GM12878 (cell line): ENCODE results near the gene TLX2. TPM values are rescaled to one million over a fixed set of nuclear protein-coding genes. Genes with fewer than 3 reads are reported as not detected.

Experiments
- ATAC-seq: fragments of 200-7000 bp; cut with Tn5 transposase; 3 replicates; pipeline ENCODE4 v1.9.1; 2020; ENCODE audit warnings: mild to moderate bottlenecking, moderate library complexity
- BruUV-seq: library from RNA; stranded (reverse); fragments of 400-500 nt; replicated peaks from 2 replicates; lab custom pipeline; 2021; lab: Mats Ljungman, UMichigan
- CTCF ChIA-PET: fragments of 300-600 bp; sonication (Branson Sonifier 250); formaldehyde crosslinking; extraction: SDS; loops from one replicate; lab custom pipeline; 2021; ENCODE audit warnings: inconsistent platforms; lab: Yijun Ruan, JAX
- POLR2A ChIA-PET: fragments of 350-600 bp; formaldehyde crosslinking; extraction: SDS; loops from one replicate; lab custom pipeline; 2021; ENCODE audit warnings: inconsistent platforms; lab: Charles Lee
- RAD21 ChIA-PET: fragments of 300-600 bp; sonication (Branson Sonifier 250); formaldehyde crosslinking; loops from one replicate; lab custom pipeline; 2023; ENCODE audit warnings: antibody characterized with exemption; ENCODE audit not compliant: unreplicated experiment; lab: Charles Lee
- SMC1A ChIA-PET: fragments of 300-600 bp; sonication (Branson Sonifier 250); formaldehyde crosslinking; loops from one replicate; lab custom pipeline; 2023; ENCODE audit not compliant: unreplicated experiment, uncharacterized antibody; lab: Charles Lee
- DNase-seq: peaks from one replicate; pipeline ENCODE4 v3.0.0-alpha.2; 2011; ENCODE audit warnings: low read depth, low spot score
- FAIRE-seq: peaks from 3 replicates; lab custom pipeline; 2011; peaks lifted over from hg19 to GRCh38; lab: Jason Lieb, UNC
- H2AFZ ChIP-seq: 2 replicates; pipeline ENCODE4 v1.6.0; 2011; ENCODE audit warnings: low read depth, low read length, control low read depth; ENCODE audit not compliant: control insufficient read depth
- H3K27ac ChIP-seq: 2 replicates; pipeline ENCODE4 v1.5.1; 2011; ENCODE audit warnings: control low read depth; ENCODE audit not compliant: control insufficient read depth, insufficient read depth
- H3K27me3 ChIP-seq, 2 experiments: replicated peaks in 1 of 2; 2 replicates each; pipeline versions ENCODE4 v1.6.0 to v1.6.1; 2011; ENCODE audit warnings: low read length in 1 of 2; ENCODE audit not compliant: control insufficient read depth in 2 of 2, insufficient read depth in 2 of 2
- H3K36me3 ChIP-seq, 2 experiments: 2 replicates each; pipeline ENCODE4 v1.5.1; 2011; ENCODE audit warnings: low read length in 1 of 2; ENCODE audit not compliant: control insufficient read depth in 2 of 2, insufficient read depth in 2 of 2
- H3K4me1 ChIP-seq: 2 replicates; pipeline ENCODE4 v1.6.1; 2011; ENCODE audit warnings: mild to moderate bottlenecking, low read length, moderate library complexity, mixed read lengths; ENCODE audit not compliant: control insufficient read depth, insufficient read depth
- H3K4me2 ChIP-seq: 2 replicates; pipeline ENCODE4 v1.6.0; 2011; ENCODE audit warnings: control low read depth; ENCODE audit not compliant: control insufficient read depth, insufficient read depth
- H3K4me3 ChIP-seq: fragments of 200-600 bp; sonication (generic); 2 replicates; pipeline ENCODE4 v1.5.1; 2016
- H3K79me2 ChIP-seq: 2 replicates; pipeline ENCODE4 v1.6.0; 2011; ENCODE audit warnings: low read length; ENCODE audit not compliant: control insufficient read depth, insufficient read depth
- H3K9ac ChIP-seq: 2 replicates; pipeline ENCODE4 v1.8.0; 2011; ENCODE audit warnings: low read length, control low read depth, mixed read lengths; ENCODE audit not compliant: control insufficient read depth, insufficient read depth
- H3K9me3 ChIP-seq: replicated peaks from 3 replicates; pipeline ENCODE4 v1.5.1; 2011; ENCODE audit warnings: mild to moderate bottlenecking, low read length; ENCODE audit not compliant: control insufficient read depth, insufficient read depth
- H4K20me1 ChIP-seq: 2 replicates; pipeline ENCODE4 v1.6.0; 2011; ENCODE audit not compliant: control insufficient read depth, insufficient read depth
- CBX3 ChIP-seq: fragments of 200-600 bp; sonication (generic); IDR thresholded peaks from 2 replicates; pipeline ENCODE4 v1.6.1; 2016; ENCODE audit warnings: low read depth, borderline replicate concordance
- HCFC1 ChIP-seq: fragments of 150-350 bp; IDR thresholded peaks from 2 replicates; pipeline ENCODE4 v1.6.1; 2014; ENCODE audit warnings: low read length
- IRF5 ChIP-seq: fragments of 450-650 bp; IDR thresholded peaks from 2 replicates; pipeline ENCODE4 v1.6.1; 2017; ENCODE audit warnings: borderline replicate concordance
- NFYA ChIP-seq: IDR thresholded peaks from 2 replicates; pipeline ENCODE4 v1.6.1; 2011; ENCODE audit warnings: low read depth, mild to moderate bottlenecking, low read length, improper control_type of control experiment, borderline replicate concordance
- POLR2A ChIP-seq: IDR thresholded peaks from 2 replicates; pipeline ENCODE4 v1.6.1; 2011; ENCODE audit warnings: low read depth, mild to moderate bottlenecking, low read length
- RCOR1 ChIP-seq: conservative IDR thresholded peaks from 2 replicates; pipeline ENCODE4 v1.6.1; 2012; ENCODE audit warnings: low read depth, low read length, improper control_type of control experiment
- WGBS: methylation state at CpG from one replicate; pipeline ENCODE4 v1.1.6; 2016; ENCODE audit warnings: low lambda C conversion rate; ENCODE audit not compliant: insufficient replicate concordance, insufficient coverage; ENCODE audit errors: missing lambda C conversion rate; 5-methylcytosine and 5-hydroxymethylcytosine counted together
- in situ Hi-C: fragments of 300-500 bp; cut with MboI; formaldehyde crosslinking; loops from 9 replicates; pipeline ENCODE4 v1.14.3; 2018; ENCODE audit warnings: mixed read lengths
- intact Hi-C: fragments of 100-400 bp; cut with micrococcal nuclease; formaldehyde crosslinking; loops from one replicate; pipeline ENCODE4 v1.14.2; 2022; ENCODE audit not compliant: unreplicated experiment
- polyA plus RNA-seq, 11 experiments: library from polyadenylated mRNA; depleted of rRNA in 4 of 11; unstranded in 6 of 11; stranded (reverse) in 5 of 11; fragments of >200 nt; fragmentation: Nextera tagmentation in 4 of 11; fragmentation: Illumina TruSeq in 1 of 11; extraction: Ambion mirVana in 4 of 11; extraction: Trizol in 1 of 11; gene quantifications; 1 replicate in 1 of 11; 2 replicates in 10 of 11; pipeline versions ENCODE4 v1.2.1 to v1.2.3, GENCODE V29; 2011 to 2016; ENCODE audit warnings: inconsistent platforms in 2 of 11, missing spikeins in 2 of 11, low read depth in 1 of 11
- total RNA-seq, 4 experiments: library from RNA; depleted of rRNA in 3 of 4; stranded (reverse); fragments of >200 nt in 3 of 4; fragmentation: Illumina TruSeq in 1 of 4; extraction: Trizol in 1 of 4; gene quantifications; 2 replicates each; pipeline versions ENCODE4 v1.2.1 to v1.2.3, GENCODE V29; 2013 to 2021
- TF ChIP-seq, protein P1 (sequence below): fragments of 450-650 bp; IDR thresholded peaks from 2 replicates; pipeline ENCODE4 v1.6.1; 2017; ENCODE audit warnings: low read depth, mild to moderate bottlenecking, moderate library complexity

TLX2 gene
- total and polyA plus RNA-seq, 10 of the 15 experiments (the other 5 are each of a cell fraction or from before 2014, with no cell fraction given): 0.06 to 5.5 (median 3.6) TPM; not detected in 1

- DNase-seq: no peak
- FAIRE-seq: no peak
- peak overlapping the region; percentile 95; the same call in 1 of the 2 replicates for H3K4me3 ChIP-seq
- ChIA-PET SMC1A (interaction anchor here (0.7 to 4.8 kb wide), 7 partner anchors 10 to 74 kb away, joined by 3 to 42 read pairs (median 4); partner anchors contain the start of genes CCDC142, LBX2 and TTC31), RAD21 (interaction anchor here (1.4 kb wide), 1 partner anchor 117 kb away, joined by 3 read pairs; no protein-coding TSS in a partner anchor), POLR2A (interaction anchor here (17.8 kb wide), 1 partner anchor 19 kb away, joined by 441 read pairs; no protein-coding TSS in a partner anchor)
- no peaks in the 10 kb centered on the region for H3K27me3 ChIP-seq
- 93% methylated on average over 6 of the region's 6 CpGs for WGBS
- in situ Hi-C loops: no loop called here
- BruUV-seq: no TSS peak
- no peaks in the 10 kb centered on the region; the same call in 2 of the 3 replicates for H3K9me3 ChIP-seq
- no peak overlapping the region for H2AFZ ChIP-seq
- peak overlapping the region; percentile 91 for H3K4me2 ChIP-seq
- peaks cover 22% of the 10 kb centered on the region for H3K4me1 ChIP-seq
- H3K36me3 ChIP-seq: peaks cover 1 to 11% of the 10 kb centered on the region in 2 experiments; a peak in 2 of 4 replicates
- no peak for TF ChIP-seq HCFC1
- TF ChIP-seq, protein P1, sequence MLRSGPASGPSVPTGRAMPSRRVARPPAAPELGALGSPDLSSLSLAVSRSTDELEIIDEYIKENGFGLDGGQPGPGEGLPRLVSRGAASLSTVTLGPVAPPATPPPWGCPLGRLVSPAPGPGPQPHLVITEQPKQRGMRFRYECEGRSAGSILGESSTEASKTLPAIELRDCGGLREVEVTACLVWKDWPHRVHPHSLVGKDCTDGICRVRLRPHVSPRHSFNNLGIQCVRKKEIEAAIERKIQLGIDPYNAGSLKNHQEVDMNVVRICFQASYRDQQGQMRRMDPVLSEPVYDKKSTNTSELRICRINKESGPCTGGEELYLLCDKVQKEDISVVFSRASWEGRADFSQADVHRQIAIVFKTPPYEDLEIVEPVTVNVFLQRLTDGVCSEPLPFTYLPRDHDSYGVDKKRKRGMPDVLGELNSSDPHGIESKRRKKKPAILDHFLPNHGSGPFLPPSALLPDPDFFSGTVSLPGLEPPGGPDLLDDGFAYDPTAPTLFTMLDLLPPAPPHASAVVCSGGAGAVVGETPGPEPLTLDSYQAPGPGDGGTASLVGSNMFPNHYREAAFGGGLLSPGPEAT: no peak
- TF ChIP-seq NFYA: no peak
- TF ChIP-seq IRF5: no peak
- no peak for TF ChIP-seq CBX3
- 0 out of 2 replicates have a peak, but pooled peaks have one; percentile 39 for TF ChIP-seq POLR2A
- no peak for TF ChIP-seq RCOR1
- TF ChIP-seq, all 136 proteins: peak for 1
- Histone ChIP-seq H3K79me2 (peaks cover 49% of the 10 kb centered on the region), H4K20me1 (no peaks in the 10 kb centered on the region), H3K9ac (no peak overlapping the region), H3K27ac (no peak overlapping the region)
- CTCF ChIA-PET: interaction anchor here (1.1 to 8.5 kb wide), 6 partner anchors 10 to 31 kb away, joined by 3 to 115 read pairs (median 6); no protein-coding TSS in a partner anchor
- no peak for ATAC-seq
- intact Hi-C loops: no loop called here
Measured at GRCh38 chr2:74556831-74557370, 42.7 kb downstream of the TLX2 start.
